Measurements from ENCODE around the gene SERBP1. TPM values are rescaled to one million over a fixed set of nuclear protein-coding genes. Genes with fewer than 3 reads are reported as not detected.

The SERBP1 gene
- total RNA-seq, 1 experiment from 2014 or later = 325 TPM

- no peak overlapping the region for H3K27ac ChIP-seq (ENCODE audit: low read depth, low read length)
- intact Hi-C loops (cut with micrococcal nuclease) = no loop called here
- H3K79me2 ChIP-seq (ENCODE audit: insufficient read depth, low read length) = no peaks in the 10 kb centered on the region
- H3K4me3 ChIP-seq (replicated peaks in 1 of 2; ENCODE audit: low read depth in 1 of 2, low read length in 2 of 2) = no peak overlapping the region
- CTCF ChIA-PET = no interaction called here
- TF ChIP-seq POLR2AphosphoS5 (IDR thresholded peaks at IDR 0.05; ENCODE audit: low read depth, low read length) (no peak), POLR2A (IDR thresholded peaks at IDR 0.05; ENCODE audit: borderline replicate concordance, extremely low read depth, insufficient read depth, insufficient read length) (no peak), EGR1 (IDR thresholded peaks at IDR 0.05; ENCODE audit: low read depth) (no peak), CEBPB (IDR thresholded peaks at IDR 0.05; ENCODE audit: low read depth) (no peak), SP1 (IDR thresholded peaks at IDR 0.05; ENCODE audit: low read depth) (no peak)
- DNase-seq (ENCODE audit: low read depth, low spot score) (no peak), ATAC-seq (no peak)
- H3K36me3 ChIP-seq (ENCODE audit: control insufficient read depth in 1 of 2, insufficient read depth in 2 of 2, low read length in 2 of 2) = no peaks in the 10 kb centered on the region
- H3K27me3 ChIP-seq (ENCODE audit: insufficient read depth, low read length) = no peaks in the 10 kb centered on the region
- no peaks in the 10 kb centered on the region for H4K20me1 ChIP-seq (ENCODE audit: insufficient read depth)
- H3K4me2 ChIP-seq (ENCODE audit: low read length) = no peak overlapping the region
- no peak overlapping the region for H3K9ac ChIP-seq (ENCODE audit: low read length)
- POLR2A ChIA-PET = no interaction called here
- no peaks in the 10 kb centered on the region for H3K9me2 ChIP-seq (ENCODE audit: insufficient read depth)
- BruUV-seq (replicated peaks) = no TSS peak
- no peak overlapping the region for H2AFZ ChIP-seq (ENCODE audit: low read depth, low read length, poor library complexity, severe bottlenecking)
- no peaks in the 10 kb centered on the region; a peak in 1 of 4 replicates for H3K4me1 ChIP-seq (ENCODE audit: control insufficient read depth in 1 of 2, insufficient read depth in 2 of 2, low read length in 2 of 2)
- H3K9me3 ChIP-seq (ENCODE audit: control insufficient read depth in 1 of 2, insufficient read depth in 1 of 2, low read depth in 1 of 2, low read length in 2 of 2) = no peaks in the 10 kb centered on the region
- RAD21 ChIA-PET (ENCODE audit: low non-redundant PET in 1 of 2, low total read pairs in 2 of 2, uncharacterized antibody in 2 of 2, unreplicated experiment in 2 of 2) = no interaction called here
Measured at GRCh38 chr1:67371681-67372080, 58.5 kb downstream of the SERBP1 start.

- no peak overlapping the region for H3K27ac ChIP-seq (ENCODE audit: low read depth, low read length)
- ChIA-PET RAD21 (ENCODE audit: low non-redundant PET in 1 of 2, low total read pairs in 2 of 2, uncharacterized antibody in 2 of 2, unreplicated experiment in 2 of 2) (no interaction called here), CTCF (no interaction called here), POLR2A (no interaction called here)
- H3K9me3 ChIP-seq (ENCODE audit: control insufficient read depth in 1 of 2, insufficient read depth in 1 of 2, low read depth in 1 of 2, low read length in 2 of 2) = no peaks in the 10 kb centered on the region
- H4K20me1 ChIP-seq (ENCODE audit: insufficient read depth) = no peaks in the 10 kb centered on the region
- no peaks in the 10 kb centered on the region; a peak in 1 of 4 replicates for H3K4me1 ChIP-seq (ENCODE audit: control insufficient read depth in 1 of 2, insufficient read depth in 2 of 2, low read length in 2 of 2)
- no peaks in the 10 kb centered on the region for H3K36me3 ChIP-seq (ENCODE audit: control insufficient read depth in 1 of 2, insufficient read depth in 2 of 2, low read length in 2 of 2)
- no peak overlapping the region for H2AFZ ChIP-seq (ENCODE audit: low read depth, low read length, poor library complexity, severe bottlenecking)
- no peaks in the 10 kb centered on the region for H3K27me3 ChIP-seq (ENCODE audit: insufficient read depth, low read length)
- H3K4me3 ChIP-seq (replicated peaks in 1 of 2; ENCODE audit: low read depth in 1 of 2, low read length in 2 of 2) = no peak overlapping the region
- H3K79me2 ChIP-seq (ENCODE audit: insufficient read depth, low read length) = no peaks in the 10 kb centered on the region
- no peak for ATAC-seq
- intact Hi-C loops (cut with micrococcal nuclease) = no loop called here
- no peaks in the 10 kb centered on the region for H3K9me2 ChIP-seq (ENCODE audit: insufficient read depth)
- no peak overlapping the region for H3K9ac ChIP-seq (ENCODE audit: low read length)
- BruUV-seq (replicated peaks) = no TSS peak
- no peak overlapping the region for H3K4me2 ChIP-seq (ENCODE audit: low read length)
- DNase-seq (ENCODE audit: low read depth, low spot score) = no peak
- TF ChIP-seq SIN3A (IDR thresholded peaks at IDR 0.05; ENCODE audit: low read depth) (no peak), ZFX (IDR thresholded peaks at IDR 0.05) (no peak), CTCF (IDR thresholded peaks at IDR 0.05 in 2 of 3, conservative IDR thresholded peaks at IDR 0.05 in 1 of 3; ENCODE audit: borderline replicate concordance in 1 of 3, insufficient read depth in 1 of 3, low read depth in 2 of 3, low read length in 2 of 3) (no peak), POLR2AphosphoS5 (IDR thresholded peaks at IDR 0.05; ENCODE audit: low read depth, low read length) (no peak), JUND (IDR thresholded peaks at IDR 0.05) (no peak), EZH2phosphoT487 (IDR thresholded peaks at IDR 0.05; ENCODE audit: borderline replicate concordance) (no peak), ATF3 (IDR thresholded peaks at IDR 0.05) (no peak), SRF (IDR thresholded peaks at IDR 0.05; ENCODE audit: low read depth) (no peak)
- TF ChIP-seq, protein P1, sequence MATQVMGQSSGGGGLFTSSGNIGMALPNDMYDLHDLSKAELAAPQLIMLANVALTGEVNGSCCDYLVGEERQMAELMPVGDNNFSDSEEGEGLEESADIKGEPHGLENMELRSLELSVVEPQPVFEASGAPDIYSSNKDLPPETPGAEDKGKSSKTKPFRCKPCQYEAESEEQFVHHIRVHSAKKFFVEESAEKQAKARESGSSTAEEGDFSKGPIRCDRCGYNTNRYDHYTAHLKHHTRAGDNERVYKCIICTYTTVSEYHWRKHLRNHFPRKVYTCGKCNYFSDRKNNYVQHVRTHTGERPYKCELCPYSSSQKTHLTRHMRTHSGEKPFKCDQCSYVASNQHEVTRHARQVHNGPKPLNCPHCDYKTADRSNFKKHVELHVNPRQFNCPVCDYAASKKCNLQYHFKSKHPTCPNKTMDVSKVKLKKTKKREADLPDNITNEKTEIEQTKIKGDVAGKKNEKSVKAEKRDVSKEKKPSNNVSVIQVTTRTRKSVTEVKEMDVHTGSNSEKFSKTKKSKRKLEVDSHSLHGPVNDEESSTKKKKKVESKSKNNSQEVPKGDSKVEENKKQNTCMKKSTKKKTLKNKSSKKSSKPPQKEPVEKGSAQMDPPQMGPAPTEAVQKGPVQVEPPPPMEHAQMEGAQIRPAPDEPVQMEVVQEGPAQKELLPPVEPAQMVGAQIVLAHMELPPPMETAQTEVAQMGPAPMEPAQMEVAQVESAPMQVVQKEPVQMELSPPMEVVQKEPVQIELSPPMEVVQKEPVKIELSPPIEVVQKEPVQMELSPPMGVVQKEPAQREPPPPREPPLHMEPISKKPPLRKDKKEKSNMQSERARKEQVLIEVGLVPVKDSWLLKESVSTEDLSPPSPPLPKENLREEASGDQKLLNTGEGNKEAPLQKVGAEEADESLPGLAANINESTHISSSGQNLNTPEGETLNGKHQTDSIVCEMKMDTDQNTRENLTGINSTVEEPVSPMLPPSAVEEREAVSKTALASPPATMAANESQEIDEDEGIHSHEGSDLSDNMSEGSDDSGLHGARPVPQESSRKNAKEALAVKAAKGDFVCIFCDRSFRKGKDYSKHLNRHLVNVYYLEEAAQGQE (IDR thresholded peaks at IDR 0.05; ENCODE audit: low read depth) = no peak
Measured at GRCh38 chr1:67371043-67371442, 59.2 kb downstream of the SERBP1 start.
